Endothelial cell of umbilical vein (primary cell): ENCODE measurements around the gene ZNF81. TPM values are rescaled to one million over a fixed set of nuclear protein-coding genes. Genes with fewer than 3 reads are reported as not detected.

Experiments
- BruUV-seq: library from RNA; stranded (reverse); fragments of 400-500 nt; replicated peaks from 2 replicates; lab custom pipeline; 2021; lab: Mats Ljungman, UMichigan
- CTCF ChIA-PET: fragments of 300-600, 350-600 bp; sonication (Branson Sonifier 250); formaldehyde crosslinking; loops from one replicate; lab custom pipeline; 2021; ENCODE audit warnings: antibody characterized with exemption, inconsistent platforms; lab: Charles Lee
- POLR2A ChIA-PET: fragments of 300-600, 350-600 bp; sonication (Branson Sonifier 250); formaldehyde crosslinking; loops from one replicate; lab custom pipeline; 2021; ENCODE audit warnings: antibody characterized with exemption, inconsistent platforms; lab: Charles Lee
- DNase-seq: peaks from one replicate; pipeline ENCODE4 v3.0.0-alpha.2; 2011; ENCODE audit warnings: low read depth, low spot score
- FAIRE-seq: peaks from 2 replicates; lab custom pipeline; 2011; peaks lifted over from hg19 to GRCh38; lab: Jason Lieb, UNC
- H2AFZ ChIP-seq: 2 replicates; pipeline ENCODE4 v1.6.0; 2012; ENCODE audit warnings: low read depth, low read length, control low read depth, inconsistent platforms
- H3K27ac ChIP-seq: 2 replicates; pipeline ENCODE4 v1.5.1; 2011; ENCODE audit warnings: low read depth, mild to moderate bottlenecking, control low read depth, low read length, moderate library complexity; ENCODE audit not compliant: insufficient read depth
- H3K27me3 ChIP-seq, 2 experiments: 2 replicates each; pipeline versions ENCODE4 v1.6.0 to v1.6.1; 2011; ENCODE audit warnings: low read length in 2 of 2, mixed read lengths in 1 of 2; ENCODE audit not compliant: control insufficient read depth in 2 of 2, insufficient read depth in 2 of 2
- H3K36me3 ChIP-seq, 2 experiments: 2 replicates in 1 of 2; 3 replicates in 1 of 2; pipeline ENCODE4 v1.5.1; 2011; ENCODE audit warnings: low read length in 2 of 2, mild to moderate bottlenecking in 1 of 2, moderate library complexity in 1 of 2; ENCODE audit not compliant: control insufficient read depth in 2 of 2, insufficient read depth in 2 of 2; ENCODE audit errors: extremely low read depth in 1 of 2
- H3K4me1 ChIP-seq: 3 replicates; pipeline ENCODE4 v1.5.1; 2011; ENCODE audit warnings: mild to moderate bottlenecking, low read length; ENCODE audit not compliant: control insufficient read depth, insufficient read depth; ENCODE audit errors: extremely low read depth
- H3K4me2 ChIP-seq: 2 replicates; pipeline ENCODE4 v1.6.1; 2011; ENCODE audit warnings: low read length, control low read depth, mixed read lengths; ENCODE audit not compliant: insufficient read depth
- H3K4me3 ChIP-seq, 3 experiments: fragments of 200-600 bp in 1 of 3; sonication (generic), shearing (Covaris generic) in 1 of 3; replicated peaks in 1 of 3; 2 replicates each; pipeline ENCODE4 v1.5.1; 2011 to 2016; ENCODE audit warnings: control low read depth in 3 of 3, low read length in 3 of 3, mild to moderate bottlenecking in 2 of 3, inconsistent platforms in 1 of 3, low read depth in 1 of 3, moderate library complexity in 1 of 3; ENCODE audit not compliant: insufficient read depth in 1 of 3
- H3K79me2 ChIP-seq: 2 replicates; pipeline ENCODE4 v1.6.0; 2012; ENCODE audit warnings: low read length, inconsistent platforms; ENCODE audit not compliant: control insufficient read depth, insufficient read depth
- H3K9ac ChIP-seq: replicated peaks from 2 replicates; pipeline ENCODE3; 2011; ENCODE audit warnings: low read length, control low read depth; ENCODE audit not compliant: insufficient read depth; ENCODE audit errors: extremely low read depth
- H3K9me1 ChIP-seq: replicated peaks from 3 replicates; pipeline ENCODE4 v1.6.0; 2011; ENCODE audit warnings: mild to moderate bottlenecking, low read length; ENCODE audit not compliant: control insufficient read depth, insufficient read depth; ENCODE audit errors: extremely low read depth
- H3K9me3 ChIP-seq: replicated peaks from 2 replicates; pipeline ENCODE4 v1.5.1; 2012; ENCODE audit warnings: low read length, inconsistent platforms; ENCODE audit not compliant: control insufficient read depth, insufficient read depth
- H4K20me1 ChIP-seq: replicated peaks from 2 replicates; pipeline ENCODE3; 2011; ENCODE audit warnings: mild to moderate bottlenecking, low read length; ENCODE audit not compliant: control insufficient read depth, insufficient read depth; ENCODE audit errors: extremely low read depth
- EZH2 ChIP-seq: IDR thresholded peaks from 2 replicates; pipeline ENCODE4 v1.6.1; 2012; ENCODE audit warnings: borderline replicate concordance, low read depth, mild to moderate bottlenecking, moderate library complexity, low read length, inconsistent platforms; ENCODE audit not compliant: severe bottlenecking
- FOS ChIP-seq: IDR thresholded peaks from 2 replicates; pipeline ENCODE4 v1.6.1; 2011; ENCODE audit warnings: mild to moderate bottlenecking, low read length, moderate library complexity, borderline replicate concordance; ENCODE audit not compliant: insufficient read depth
- GATA2 ChIP-seq: IDR thresholded peaks from 2 replicates; pipeline ENCODE4 v1.7.0; 2011; ENCODE audit warnings: low read depth, mild to moderate bottlenecking, moderate library complexity, mixed read lengths, low read length; ENCODE audit not compliant: insufficient read length, insufficient read depth
- JUN ChIP-seq: IDR thresholded peaks from 2 replicates; pipeline ENCODE4 v1.6.1; 2011; ENCODE audit warnings: borderline replicate concordance, low read depth; ENCODE audit not compliant: insufficient read length, insufficient read depth
- MYC ChIP-seq: IDR thresholded peaks from one replicate; pipeline ENCODE4 v1.6.1; 2011; ENCODE audit warnings: mild to moderate bottlenecking, low read depth, low read length
- POLR2A ChIP-seq: IDR thresholded peaks from 2 replicates; pipeline ENCODE4 v1.6.1; 2012; ENCODE audit warnings: low read depth, mild to moderate bottlenecking, control low read depth, low read length
- POLR2AphosphoS5 ChIP-seq: IDR thresholded peaks from 2 replicates; pipeline ENCODE4 v1.6.1; 2012; ENCODE audit warnings: low read depth, mild to moderate bottlenecking, control low read depth, low read length, moderate library complexity; ENCODE audit not compliant: insufficient read depth
- dilution Hi-C: fragments of 300-500 bp; cut with MboI; formaldehyde crosslinking; loops from one replicate; pipeline ENCODE4 v1.15.0; 2019; ENCODE audit warnings: low sequenced_read_pairs; ENCODE audit not compliant: extremely low pct_ligation_motif_present
- intact Hi-C: fragments of 100-400 bp; cut with micrococcal nuclease; formaldehyde crosslinking; loops from one replicate; pipeline ENCODE4 v1.10.0; 2022
- polyA plus RNA-seq, 4 experiments: library from polyadenylated mRNA; depleted of rRNA in 3 of 4; stranded (reverse) in 3 of 4; unstranded in 1 of 4; fragments of >200 nt; gene quantifications; 2 replicates each; pipeline versions ENCODE4 v1.2.1 to v1.2.3, GENCODE V29; 2011 to 2012; ENCODE audit warnings: missing spikeins in 1 of 4
- total RNA-seq: library from RNA; stranded (reverse); gene quantifications from 2 replicates; pipeline ENCODE4 v1.2.3, GENCODE V29; 2021
- TF ChIP-seq, protein P1 (sequence below), 2 donors: IDR thresholded peaks; 1 replicate in 1 of 2; 2 replicates in 1 of 2; pipeline ENCODE4 v1.5.1; 2011; ENCODE audit warnings: low read length in 2 of 2, mild to moderate bottlenecking in 2 of 2, moderate library complexity in 2 of 2, control low read depth in 1 of 2, inconsistent platforms in 1 of 2, low read depth in 1 of 2; ENCODE audit not compliant: insufficient read depth in 1 of 2; ENCODE audit errors: extremely low read depth in 1 of 2
- TF ChIP-seq, protein P2 (sequence below): IDR thresholded peaks from 2 replicates; pipeline ENCODE4 v1.6.1; 2011; ENCODE audit not compliant: insufficient read depth, insufficient read length

The ZNF81 gene
- total and polyA plus RNA-seq, 2 donors (not counting 3 experiments of a cell fraction or from before 2014, with no cell fraction given): 2.7 to 6.4 TPM

DNA sequence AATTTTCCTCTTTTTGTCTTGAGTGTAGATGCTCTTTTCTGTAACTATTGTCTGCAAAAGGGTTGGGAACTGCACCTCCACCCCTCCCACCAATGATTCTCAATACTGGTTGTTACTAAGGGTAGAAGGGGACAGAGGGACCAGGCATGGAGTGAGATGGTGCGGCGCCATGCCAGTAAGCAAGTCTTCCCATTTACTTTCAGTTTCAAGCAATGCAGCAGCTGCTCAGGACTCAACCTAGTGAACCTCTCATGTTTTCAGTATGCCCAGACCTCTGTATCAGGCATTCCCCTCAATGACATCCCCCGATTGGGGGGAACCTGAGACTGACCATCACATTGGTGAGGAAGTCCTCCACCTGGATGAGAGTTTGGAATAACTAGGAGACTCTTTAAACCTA lies 41.5 kb downstream of the ZNF81 start:
- H3K79me2 ChIP-seq: no peaks in the 10 kb centered on the region
- H3K27ac ChIP-seq: no peak overlapping the region
- H3K4me1 ChIP-seq: no peaks in the 10 kb centered on the region
- CTCF ChIA-PET: no interaction called here
- FAIRE-seq: no peak
- intact Hi-C loops (no loop called here), dilution Hi-C loops (no loop called here)
- no peak overlapping the region for H3K4me3 ChIP-seq
- H3K9me3 ChIP-seq: no peaks in the 10 kb centered on the region
- no peaks in the 10 kb centered on the region for H3K27me3 ChIP-seq
- TF ChIP-seq EZH2 (no peak), MYC (no peak), FOS (no peak), GATA2 (no peak), POLR2AphosphoS5 (no peak), JUN (no peak), POLR2A (no peak)
- TF ChIP-seq, protein P1, sequence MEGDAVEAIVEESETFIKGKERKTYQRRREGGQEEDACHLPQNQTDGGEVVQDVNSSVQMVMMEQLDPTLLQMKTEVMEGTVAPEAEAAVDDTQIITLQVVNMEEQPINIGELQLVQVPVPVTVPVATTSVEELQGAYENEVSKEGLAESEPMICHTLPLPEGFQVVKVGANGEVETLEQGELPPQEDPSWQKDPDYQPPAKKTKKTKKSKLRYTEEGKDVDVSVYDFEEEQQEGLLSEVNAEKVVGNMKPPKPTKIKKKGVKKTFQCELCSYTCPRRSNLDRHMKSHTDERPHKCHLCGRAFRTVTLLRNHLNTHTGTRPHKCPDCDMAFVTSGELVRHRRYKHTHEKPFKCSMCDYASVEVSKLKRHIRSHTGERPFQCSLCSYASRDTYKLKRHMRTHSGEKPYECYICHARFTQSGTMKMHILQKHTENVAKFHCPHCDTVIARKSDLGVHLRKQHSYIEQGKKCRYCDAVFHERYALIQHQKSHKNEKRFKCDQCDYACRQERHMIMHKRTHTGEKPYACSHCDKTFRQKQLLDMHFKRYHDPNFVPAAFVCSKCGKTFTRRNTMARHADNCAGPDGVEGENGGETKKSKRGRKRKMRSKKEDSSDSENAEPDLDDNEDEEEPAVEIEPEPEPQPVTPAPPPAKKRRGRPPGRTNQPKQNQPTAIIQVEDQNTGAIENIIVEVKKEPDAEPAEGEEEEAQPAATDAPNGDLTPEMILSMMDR (IDR thresholded peaks at IDR 0.05; ENCODE audit: extremely low read depth in 1 of 2, insufficient read depth in 1 of 2, low read depth in 1 of 2, low read length in 2 of 2): no peak
- TF ChIP-seq, protein P2, sequence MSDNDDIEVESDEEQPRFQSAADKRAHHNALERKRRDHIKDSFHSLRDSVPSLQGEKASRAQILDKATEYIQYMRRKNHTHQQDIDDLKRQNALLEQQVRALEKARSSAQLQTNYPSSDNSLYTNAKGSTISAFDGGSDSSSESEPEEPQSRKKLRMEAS: no peak
- H3K9ac ChIP-seq: no peak overlapping the region
- no peak overlapping the region for H3K4me2 ChIP-seq
- no peak overlapping the region for H2AFZ ChIP-seq
- no peaks in the 10 kb centered on the region for H3K9me1 ChIP-seq
- POLR2A ChIA-PET: no interaction called here
- no peaks in the 10 kb centered on the region for H3K36me3 ChIP-seq
- no TSS peak for BruUV-seq
- DNase-seq: no peak
- H4K20me1 ChIP-seq: no peaks in the 10 kb centered on the region
